Calu3 (cell line): Measurements from ENCODE around the gene AKAP3. TPM values are rescaled to one million over a fixed set of nuclear protein-coding genes. Genes with fewer than 3 reads are reported as not detected.

Source experiments
- BruUV-seq: library from RNA; stranded (reverse); fragments of 400-500 nt; replicated peaks from 2 replicates; lab custom pipeline; 2021; lab: Mats Ljungman, UMichigan
- CTCF ChIA-PET: fragments of 300-600 bp; sonication (Branson Sonifier 250); formaldehyde crosslinking; loops from one replicate; lab custom pipeline; 2022; ENCODE audit warnings: antibody characterized with exemption; lab: Charles Lee
- DNase-seq: peaks from one replicate; pipeline ENCODE4 v3.0.0; 2022
- H3K27ac Mint-ChIP-seq: one replicate; pipeline ENCODE4 v1.8.0; 2022; ENCODE audit warnings: mixed read lengths; ENCODE audit not compliant: unreplicated experiment
- H3K27me3 Mint-ChIP-seq: one replicate; pipeline ENCODE4 v1.8.0; 2022; ENCODE audit warnings: mixed read lengths; ENCODE audit not compliant: unreplicated experiment
- H3K36me3 Mint-ChIP-seq: one replicate; pipeline ENCODE4 v1.8.0; 2022; ENCODE audit warnings: mild to moderate bottlenecking, moderate library complexity, mixed read lengths; ENCODE audit not compliant: insufficient read depth, unreplicated experiment
- H3K4me1 Mint-ChIP-seq: one replicate; pipeline ENCODE4 v1.8.0; 2022; ENCODE audit warnings: mild to moderate bottlenecking, low read depth, mixed read lengths; ENCODE audit not compliant: unreplicated experiment
- H3K4me3 Mint-ChIP-seq: one replicate; pipeline ENCODE4 v1.8.0; 2022; ENCODE audit warnings: mild to moderate bottlenecking, low read depth, moderate library complexity, mixed read lengths; ENCODE audit not compliant: unreplicated experiment
- H3K9me3 Mint-ChIP-seq: one replicate; pipeline ENCODE4 v1.8.0; 2022; ENCODE audit warnings: low read depth, mixed read lengths; ENCODE audit not compliant: unreplicated experiment
- CTCF ChIP-seq: fragments of 200-600 bp; IDR thresholded peaks from one replicate; pipeline ENCODE4 v1.8.0; 2022; ENCODE audit warnings: antibody characterized with exemption; ENCODE audit not compliant: unreplicated experiment
- intact Hi-C: fragments of 100-400 bp; cut with micrococcal nuclease; formaldehyde crosslinking; loops from one replicate; pipeline ENCODE4 v1.10.0; 2022; ENCODE audit not compliant: unreplicated experiment
- total RNA-seq: library from RNA; stranded (reverse); gene quantifications from 2 replicates; pipeline ENCODE4 v1.2.3, GENCODE V29; 2022

Gene AKAP3
- total RNA-seq, 1 experiment from 2014 or later = 1.5 TPM

GRCh38 chr12:4679711-4680110 lies 30.9 kb upstream of the AKAP3 start:
- Mint-ChIP-seq H3K27ac (no peak overlapping the region), H3K9me3 (peaks cover 5% of the 10 kb centered on the region), H3K36me3 (peaks cover 6% of the 10 kb centered on the region), H3K4me1 (no peaks in the 10 kb centered on the region), H3K27me3 (no peaks in the 10 kb centered on the region), H3K4me3 (no peak overlapping the region)
- TF ChIP-seq CTCF = no peak
- no TSS peak for BruUV-seq
- DNase-seq = no peak
- intact Hi-C loops = no loop called here
- CTCF ChIA-PET = interaction anchor here (0.6 kb wide), 1 partner anchor 15 kb away, joined by 3 read pairs; no protein-coding TSS in a partner anchor

DNA sequence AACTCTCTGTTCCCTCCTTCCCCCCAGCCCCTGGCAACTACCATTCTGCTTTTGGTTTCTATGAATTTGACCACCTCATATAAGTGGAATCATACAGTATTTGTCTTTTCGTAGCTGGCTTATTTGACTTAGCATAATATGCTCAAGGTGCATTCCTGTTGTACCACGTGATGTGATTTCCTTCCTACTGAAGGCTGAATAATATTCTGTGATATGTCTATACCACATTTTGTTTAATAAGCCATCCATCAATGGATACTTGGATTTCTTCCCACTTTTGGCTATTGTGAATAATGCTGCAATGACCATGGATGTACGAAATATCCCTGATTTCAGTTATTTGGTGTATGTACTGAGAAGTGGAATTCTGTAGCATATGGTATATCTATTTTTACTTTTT lies 16.4 kb upstream of the AKAP3 start:
- no peak overlapping the region for H3K27ac Mint-ChIP-seq
- H3K9me3 Mint-ChIP-seq = peaks cover 5% of the 10 kb centered on the region
- CTCF ChIA-PET = no interaction called here
- H3K36me3 Mint-ChIP-seq = peaks cover 23% of the 10 kb centered on the region
- H3K4me3 Mint-ChIP-seq = no peak overlapping the region
- no peak for DNase-seq
- no peaks in the 10 kb centered on the region for H3K4me1 Mint-ChIP-seq
- TF ChIP-seq CTCF = no peak
- BruUV-seq = no TSS peak
- intact Hi-C loops = no loop called here
- H3K27me3 Mint-ChIP-seq = no peaks in the 10 kb centered on the region

- TF ChIP-seq CTCF = no peak
- Mint-ChIP-seq H3K9me3 (peaks cover 5% of the 10 kb centered on the region), H3K4me1 (no peaks in the 10 kb centered on the region), H3K36me3 (peaks cover 14% of the 10 kb centered on the region), H3K4me3 (no peak overlapping the region), H3K27ac (no peak overlapping the region), H3K27me3 (no peaks in the 10 kb centered on the region)
- BruUV-seq = no TSS peak
- CTCF ChIA-PET = interaction anchor here (0.6 kb wide), 1 partner anchor 1518 kb away, joined by 3 read pairs; no protein-coding TSS in a partner anchor
- DNase-seq = no peak
- intact Hi-C loops = no loop called here
Observed at GRCh38 chr12:4663971-4664505, 15.2 kb upstream of the AKAP3 start.

DNA sequence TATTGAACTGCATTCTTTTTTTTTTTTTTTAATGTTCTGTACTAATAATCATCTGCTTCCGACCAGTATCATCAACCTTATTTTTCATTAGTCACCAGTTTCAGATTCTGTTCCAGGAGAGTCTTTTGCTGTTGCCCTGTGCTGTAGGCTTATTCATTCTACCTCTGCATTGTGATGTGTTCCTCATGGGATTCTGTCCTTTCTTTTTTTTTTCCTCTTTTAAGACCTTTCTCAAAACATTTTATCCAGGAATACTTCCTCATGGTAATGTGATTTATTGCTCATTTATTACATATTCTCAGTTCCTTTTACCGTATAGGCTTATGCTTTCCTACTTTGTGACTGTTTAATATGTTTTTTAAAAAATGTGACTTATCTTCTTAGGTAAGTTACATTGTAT lies 4.8 kb upstream of the AKAP3 start:
- H3K4me1 Mint-ChIP-seq = peaks cover 22% of the 10 kb centered on the region
- H3K4me3 Mint-ChIP-seq = no peak overlapping the region
- no peaks in the 10 kb centered on the region for H3K27me3 Mint-ChIP-seq
- BruUV-seq = no TSS peak
- no peak for DNase-seq
- no peak for TF ChIP-seq CTCF
- peaks cover 14% of the 10 kb centered on the region for H3K36me3 Mint-ChIP-seq
- CTCF ChIA-PET = no interaction called here
- H3K27ac Mint-ChIP-seq = no peak overlapping the region
- H3K9me3 Mint-ChIP-seq = no peaks in the 10 kb centered on the region
- intact Hi-C loops = no loop called here
